ENCODE measurements around the gene OSBPL10.

DNA sequence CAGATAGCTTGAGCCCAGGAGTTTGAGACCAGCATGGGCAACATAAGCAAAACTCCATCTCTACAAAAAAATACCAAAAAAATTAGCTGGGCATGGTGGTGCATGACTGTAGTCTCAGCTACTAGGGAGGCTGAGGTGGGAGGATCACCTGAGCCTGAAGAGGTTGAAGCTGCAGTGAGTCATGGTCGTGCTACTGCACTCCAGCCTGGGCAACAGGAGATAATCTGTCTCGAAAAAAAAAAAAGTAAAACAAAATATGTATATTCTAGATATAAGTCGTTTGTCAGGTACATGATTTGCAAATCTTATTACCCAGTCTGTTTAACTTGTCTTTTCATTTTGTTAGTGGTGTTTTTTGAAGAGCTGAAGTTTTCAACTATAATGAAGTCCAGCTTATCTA lies 40.7 kb upstream of the OSBPL10 start:
- TF ChIP-seq EZH2 (IDR thresholded peaks at IDR 0.05; ENCODE audit: borderline replicate concordance, low read length) = no peak
- TF ChIP-seq, protein P1, sequence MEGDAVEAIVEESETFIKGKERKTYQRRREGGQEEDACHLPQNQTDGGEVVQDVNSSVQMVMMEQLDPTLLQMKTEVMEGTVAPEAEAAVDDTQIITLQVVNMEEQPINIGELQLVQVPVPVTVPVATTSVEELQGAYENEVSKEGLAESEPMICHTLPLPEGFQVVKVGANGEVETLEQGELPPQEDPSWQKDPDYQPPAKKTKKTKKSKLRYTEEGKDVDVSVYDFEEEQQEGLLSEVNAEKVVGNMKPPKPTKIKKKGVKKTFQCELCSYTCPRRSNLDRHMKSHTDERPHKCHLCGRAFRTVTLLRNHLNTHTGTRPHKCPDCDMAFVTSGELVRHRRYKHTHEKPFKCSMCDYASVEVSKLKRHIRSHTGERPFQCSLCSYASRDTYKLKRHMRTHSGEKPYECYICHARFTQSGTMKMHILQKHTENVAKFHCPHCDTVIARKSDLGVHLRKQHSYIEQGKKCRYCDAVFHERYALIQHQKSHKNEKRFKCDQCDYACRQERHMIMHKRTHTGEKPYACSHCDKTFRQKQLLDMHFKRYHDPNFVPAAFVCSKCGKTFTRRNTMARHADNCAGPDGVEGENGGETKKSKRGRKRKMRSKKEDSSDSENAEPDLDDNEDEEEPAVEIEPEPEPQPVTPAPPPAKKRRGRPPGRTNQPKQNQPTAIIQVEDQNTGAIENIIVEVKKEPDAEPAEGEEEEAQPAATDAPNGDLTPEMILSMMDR (conservative IDR thresholded peaks at IDR 0.05 in 1 of 2, IDR thresholded peaks at IDR 0.05 in 1 of 2; ENCODE audit: extremely low read depth in 1 of 2, insufficient read depth in 1 of 2, low read depth in 1 of 2, low read length in 2 of 2) = no peak

All from mammary epithelial cell (primary cell).